A549 (cell line): Measurements from ENCODE around the gene C2orf78.

Experiments used
- CTCF ChIP-seq: fragments of >200 bp; sonication (Bioruptor Twin); formaldehyde crosslinking; IDR thresholded peaks from 3 replicates; pipeline ENCODE4 v1.5.1; 2016
- MAFK ChIP-seq: fragments of 450-650 bp; IDR thresholded peaks from 2 replicates; pipeline ENCODE4 v1.6.1; 2014; ENCODE audit not compliant: partially characterized antibody
- PHF8 ChIP-seq: fragments of 200-600 bp; sonication (generic); IDR thresholded peaks from 2 replicates; pipeline ENCODE4 v1.6.1; 2016; ENCODE audit warnings: low read depth, mild to moderate bottlenecking, antibody characterized with exemption, moderate library complexity, borderline replicate concordance
- TP53 ChIP-seq: fragments of 250-450 bp; sonication (Bioruptor Pico); IDR thresholded peaks from 2 replicates; pipeline ENCODE4 v1.5.0; 2021; ENCODE audit warnings: mild to moderate bottlenecking, moderate library complexity
- USF2 ChIP-seq: fragments of 450-650 bp; IDR thresholded peaks from 2 replicates; pipeline ENCODE4 v1.6.1; 2014; ENCODE audit warnings: antibody characterized with exemption

- TF ChIP-seq CTCF (no peak), USF2 (no peak), TP53 (CRISPR knock-in tag) (no peak), PHF8 (no peak), MAFK (no peak)
Measured at GRCh38 chr2:73776869-73777519, 7.0 kb upstream of the C2orf78 start.
